Stromal cell of bone marrow (primary cell): ENCODE data around the gene SSX7.
"Not testable (repeated sequence)": the region's sequence is repeated elsewhere in the genome, so short reads cannot be mapped to it uniquely, and the experiment has no call there.

ENCODE experiments used
- DNase-seq: peaks from one replicate; pipeline ENCODE4 v3.0.0-alpha.2; 2012; ENCODE audit warnings: low read depth

Gene SSX7, protein sequence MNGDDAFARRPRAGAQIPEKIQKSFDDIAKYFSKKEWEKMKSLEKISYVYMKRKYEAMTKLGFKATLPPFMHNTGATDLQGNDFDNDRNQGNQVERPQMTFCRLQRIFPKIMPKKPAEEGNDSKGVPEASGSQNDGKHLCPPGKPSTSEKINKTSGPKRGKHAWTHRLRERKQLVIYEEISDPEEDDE

DNA sequence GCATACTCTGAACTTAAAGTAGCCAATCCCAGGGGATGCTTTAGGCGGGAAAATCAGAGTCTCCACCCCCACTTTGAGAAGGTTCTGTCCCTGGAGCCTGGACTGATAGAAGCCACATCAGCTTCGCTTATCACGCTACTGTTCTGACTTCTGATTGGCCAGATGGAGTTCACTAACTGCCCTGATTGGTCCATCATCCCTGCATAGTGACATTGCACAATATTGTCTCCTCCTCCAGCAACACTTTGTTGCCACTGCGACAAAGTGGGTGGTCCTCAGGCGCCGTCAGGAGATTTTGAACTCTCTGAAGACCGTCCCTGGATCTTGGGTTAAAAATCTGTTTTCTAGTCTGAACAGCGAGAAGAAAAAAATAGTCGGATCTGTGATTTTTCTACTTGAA lies at the start of gene SSX7:
Gene SSX7 (minus strand): TSS at position 101 of the 400 bp plus-strand sequence. CDS start 1,428 bp downstream, outside the sequence.
- DNase-seq, result not testable (repeated sequence)

DNA sequence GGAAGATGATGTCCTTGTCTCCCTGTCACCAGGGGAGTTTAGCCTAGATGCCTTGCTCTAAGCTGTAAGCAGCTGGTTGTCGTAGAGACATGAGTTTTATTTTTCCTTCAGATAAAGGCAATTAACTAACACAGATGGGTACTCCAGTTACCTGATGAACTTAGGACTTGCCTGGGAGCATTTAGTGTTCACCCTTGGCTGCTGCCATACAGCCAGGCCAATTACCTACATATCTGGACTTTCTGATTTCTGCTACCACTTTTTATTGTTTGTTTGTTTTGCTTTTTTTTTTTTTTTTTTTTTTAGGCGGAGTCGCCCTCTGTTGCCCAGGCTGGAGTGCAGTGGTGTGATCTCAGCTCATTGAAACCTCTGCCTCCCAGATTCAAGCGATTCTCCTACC lies 37.3 kb upstream of the SSX7 start:
- not testable (repeated sequence) for DNase-seq

DNA sequence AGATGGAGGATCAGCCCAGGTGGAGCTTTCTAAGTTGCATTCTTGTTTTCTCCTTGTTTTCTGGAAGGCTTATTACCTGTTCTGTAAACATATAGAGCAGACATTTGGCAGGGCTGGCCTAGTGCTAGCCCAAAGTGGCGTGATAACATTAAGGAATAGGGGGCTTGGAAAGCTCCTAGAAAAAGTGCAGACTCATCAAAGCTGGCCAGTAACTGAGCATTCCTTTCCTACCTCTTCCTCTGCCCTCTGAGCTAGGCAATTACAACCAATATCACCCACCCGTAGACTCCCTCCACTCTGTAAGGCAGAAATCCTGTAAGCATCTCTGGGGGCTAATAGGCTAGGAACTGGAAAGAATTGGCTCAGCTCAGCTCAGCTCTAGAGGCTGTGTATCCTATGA lies 7.5 kb upstream of the SSX7 start:
- DNase-seq, result not testable (repeated sequence)

GRCh38 chrX:52655475-52655874 lies 775 bp upstream of the SSX7 start:
- not testable (repeated sequence) for DNase-seq

- DNase-seq, result not testable (repeated sequence)
These were observed 4.0 kb downstream of the SSX7 start for GRCh38 chrX:52650676-52651075.

DNA sequence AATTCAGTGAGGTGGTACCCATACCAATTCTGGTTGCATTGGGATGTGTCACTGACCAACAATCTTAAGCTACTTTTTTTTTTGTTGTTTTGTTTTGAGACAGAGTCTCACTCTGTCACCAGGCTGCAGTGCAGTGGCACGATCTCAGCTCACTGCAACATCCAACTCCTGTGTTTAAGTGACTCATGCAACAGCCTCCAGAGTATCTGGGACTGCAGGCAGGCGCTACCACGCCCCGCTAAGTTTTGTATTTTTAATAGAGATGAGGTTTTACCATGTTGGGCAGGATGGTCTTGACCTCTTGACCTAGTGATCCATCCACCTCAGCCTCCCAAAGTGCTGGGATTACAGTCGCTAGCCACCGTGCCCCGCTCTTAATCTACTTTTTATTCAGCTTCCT lies 5.7 kb downstream of the SSX7 start:
- DNase-seq, result not testable (repeated sequence)

- not testable (repeated sequence) for DNase-seq
These were observed 26.2 kb downstream of the SSX7 start for GRCh38 chrX:52628483-52628882.

- not testable (repeated sequence) for DNase-seq
These were observed 34.0 kb downstream of the SSX7 start for GRCh38 chrX:52620661-52621060.

GRCh38 chrX:52608961-52609360 lies 45.7 kb downstream of the SSX7 start:
- DNase-seq, result no peak

GRCh38 chrX:52603151-52603550 lies 51.5 kb downstream of the SSX7 start:
- DNase-seq, result not testable (repeated sequence)

DNA sequence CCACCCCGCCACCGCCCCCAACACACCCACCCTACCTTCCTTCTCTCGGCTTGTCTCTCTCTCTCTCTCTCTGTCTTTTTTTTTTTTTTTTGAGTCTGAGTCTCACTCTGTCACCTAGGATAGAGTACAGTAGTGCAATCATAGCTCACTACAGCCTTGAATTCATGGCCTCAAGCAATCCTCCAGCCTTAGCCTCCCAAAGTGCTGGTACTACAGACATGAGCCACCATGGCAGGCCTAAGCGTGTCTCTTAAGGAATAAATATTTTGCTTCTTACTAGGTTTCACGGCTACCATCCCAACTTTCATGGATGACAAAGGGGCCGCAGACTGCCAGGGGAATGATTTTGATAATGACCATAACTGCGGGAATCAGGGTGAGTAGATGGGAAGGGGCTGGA lies 55.8 kb downstream of the SSX7 start:
- no peak for DNase-seq

- no peak for DNase-seq
These were observed 60.0 kb downstream of the SSX7 start for GRCh38 chrX:52594658-52595057.
